SK-MEL-5 (cell line): ENCODE data around the gene ACSM2B. TPM values are rescaled to one million over a fixed set of nuclear protein-coding genes. Genes with fewer than 3 reads are reported as not detected.
"Not testable (repeated sequence)": the region's sequence is repeated elsewhere in the genome, so short reads cannot be mapped to it uniquely, and the experiment has no call there.

Experiments
- DNase-seq: peaks from one replicate; pipeline ENCODE4 v3.0.0-alpha.2; 2016; ENCODE audit warnings: low read depth, low spot score
- in situ Hi-C: cut with HindIII; loops from 2 replicates; pipeline ENCODE4 v1.10.0; 2016; ENCODE audit warnings: low sequenced_read_pairs, high pct_unique_total_duplicates, low pct_unique_long_range_greater_than_20kb
- total RNA-seq: library from RNA; depleted of rRNA; stranded (reverse); fragments of >200 nt; shearing (Covaris generic); gene quantifications from 2 replicates; pipeline ENCODE4 v1.2.3, GENCODE V29; 2014

Gene ACSM2B
- total RNA-seq, 1 experiment from 2014 or later, result not detected

- in situ Hi-C loops, result not testable (repeated sequence)
- peak; percentile 50 for DNase-seq
Measured at GRCh38 chr16:20602205-20602604, 26.0 kb upstream of the ACSM2B start.

DNA sequence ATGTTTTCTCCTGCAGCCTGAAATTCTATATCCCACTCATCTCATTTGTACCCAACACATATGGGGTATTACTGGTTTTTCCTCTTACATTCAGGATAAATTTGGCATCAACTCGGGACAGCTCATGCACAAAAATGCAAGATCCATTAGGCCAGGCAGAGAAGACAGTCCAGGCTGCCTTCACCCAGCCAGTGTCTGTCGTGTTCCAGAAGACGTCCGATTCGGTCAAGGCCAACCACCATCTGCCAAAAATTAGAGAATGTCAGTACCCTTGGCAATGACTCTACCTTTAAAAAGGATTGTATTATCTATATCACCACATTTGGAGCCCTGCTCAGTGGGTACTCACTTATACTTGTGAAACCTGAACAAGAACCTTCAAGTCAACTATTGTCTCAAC is 23.3 kb upstream of the ACSM2B start:
- in situ Hi-C loops, DNase-seq: not testable (repeated sequence)

DNA sequence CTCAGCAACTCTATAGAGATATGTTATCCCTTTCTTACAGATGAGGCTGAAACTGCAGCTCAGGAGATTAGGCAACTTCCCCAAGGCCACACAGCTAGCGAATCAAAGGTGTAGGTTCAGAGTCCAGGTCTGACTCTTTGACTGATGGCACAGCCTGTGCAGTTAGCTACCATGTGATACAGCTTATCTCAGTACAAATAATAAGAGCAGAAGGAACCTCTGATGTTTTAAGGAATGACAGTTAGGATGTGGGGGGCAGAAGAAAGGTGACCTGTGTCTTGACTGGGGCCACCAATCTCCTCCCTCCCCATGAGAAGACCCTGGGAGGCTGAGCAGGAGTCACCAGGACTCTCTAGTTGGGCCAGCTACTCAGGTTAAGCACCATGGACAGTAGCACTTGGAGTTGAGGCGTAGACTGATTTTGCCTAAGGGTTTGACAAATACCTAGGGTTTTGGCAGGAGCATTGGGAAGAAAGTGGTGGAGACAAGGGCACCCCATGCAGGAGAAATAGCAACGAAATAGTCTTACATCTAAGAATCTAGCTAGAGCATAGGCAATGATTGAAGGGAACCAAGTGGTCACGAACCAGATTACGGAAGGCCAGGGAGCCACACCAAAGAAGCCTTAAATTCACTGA is 22.8 kb upstream of the ACSM2B start:
- in situ Hi-C loops, result no loop called here
- DNase-seq, result no peak

- in situ Hi-C loops, DNase-seq: not testable (repeated sequence)
Measured at GRCh38 chr16:20595694-20596093, 19.5 kb upstream of the ACSM2B start.

- in situ Hi-C loops, DNase-seq: not testable (repeated sequence)
Measured at GRCh38 chr16:20595068-20595467, 18.9 kb upstream of the ACSM2B start.

DNA sequence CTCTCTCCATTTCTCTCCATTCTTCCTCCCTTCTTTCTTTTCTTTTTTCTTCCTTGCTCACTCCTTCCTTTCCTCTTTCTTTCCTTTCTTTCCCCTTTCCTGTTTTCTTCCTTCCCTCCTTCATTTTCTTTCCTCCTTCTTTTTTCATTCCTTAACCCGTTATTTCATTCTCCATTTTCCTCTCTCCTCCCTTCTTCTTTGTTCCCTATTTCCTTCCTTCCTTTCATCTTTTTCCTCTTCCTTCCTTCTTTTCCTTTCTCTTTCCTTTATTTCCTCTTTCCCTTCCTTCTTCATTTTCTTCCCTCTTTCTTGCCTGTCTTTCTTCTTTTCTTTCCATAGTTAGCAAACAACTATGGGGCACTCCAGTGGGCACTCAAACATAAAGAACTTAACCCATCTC is 16.6 kb upstream of the ACSM2B start:
- DNase-seq, in situ Hi-C loops: not testable (repeated sequence)

GRCh38 chr16:20589486-20589885 is 13.3 kb upstream of the ACSM2B start:
- in situ Hi-C loops, DNase-seq: not testable (repeated sequence)

DNA sequence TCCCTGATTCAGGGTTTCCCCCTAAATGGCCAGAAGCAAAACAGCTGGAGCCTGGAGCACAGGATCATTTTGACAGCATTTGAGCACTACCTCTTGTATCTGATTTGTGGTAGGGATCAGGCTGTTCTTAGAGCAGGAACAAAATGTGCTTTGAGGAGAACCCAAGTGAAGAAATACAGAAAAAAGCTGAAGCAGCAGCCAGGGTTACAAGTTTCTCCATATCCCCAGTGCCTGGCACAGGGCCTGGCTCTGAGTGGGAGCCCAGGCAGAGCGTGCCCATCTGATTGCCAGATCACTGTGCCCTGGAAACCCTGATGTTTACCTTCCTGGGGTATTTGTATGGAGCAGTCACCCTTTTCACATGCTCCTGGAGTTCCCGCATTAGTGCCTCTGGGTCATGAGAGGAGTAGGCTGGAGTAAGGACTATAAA is 11.5 kb upstream of the ACSM2B start:
- DNase-seq, in situ Hi-C loops: not testable (repeated sequence)

DNA sequence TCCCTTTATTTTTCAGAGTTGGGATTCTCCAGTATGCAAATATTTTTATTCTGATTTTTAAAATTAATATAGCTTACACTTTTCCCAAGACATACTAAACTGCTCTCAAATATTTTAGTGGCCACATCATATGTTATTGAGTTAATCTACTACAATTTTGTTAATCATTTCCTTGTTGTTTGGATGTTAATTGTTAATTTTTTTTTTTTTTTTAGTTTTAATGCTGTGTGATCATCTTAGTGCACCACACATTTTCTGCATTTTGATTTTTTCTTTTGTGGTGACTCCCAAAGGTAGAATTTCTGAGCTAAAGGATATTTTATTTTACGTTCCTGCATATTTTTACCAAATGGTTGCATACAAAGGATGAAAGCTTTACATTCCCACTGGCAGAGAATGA is 10.5 kb upstream of the ACSM2B start:
- in situ Hi-C loops, DNase-seq: not testable (repeated sequence)

- DNase-seq, in situ Hi-C loops: not testable (repeated sequence)
Measured at GRCh38 chr16:20586112-20586511, 9.9 kb upstream of the ACSM2B start.

DNA sequence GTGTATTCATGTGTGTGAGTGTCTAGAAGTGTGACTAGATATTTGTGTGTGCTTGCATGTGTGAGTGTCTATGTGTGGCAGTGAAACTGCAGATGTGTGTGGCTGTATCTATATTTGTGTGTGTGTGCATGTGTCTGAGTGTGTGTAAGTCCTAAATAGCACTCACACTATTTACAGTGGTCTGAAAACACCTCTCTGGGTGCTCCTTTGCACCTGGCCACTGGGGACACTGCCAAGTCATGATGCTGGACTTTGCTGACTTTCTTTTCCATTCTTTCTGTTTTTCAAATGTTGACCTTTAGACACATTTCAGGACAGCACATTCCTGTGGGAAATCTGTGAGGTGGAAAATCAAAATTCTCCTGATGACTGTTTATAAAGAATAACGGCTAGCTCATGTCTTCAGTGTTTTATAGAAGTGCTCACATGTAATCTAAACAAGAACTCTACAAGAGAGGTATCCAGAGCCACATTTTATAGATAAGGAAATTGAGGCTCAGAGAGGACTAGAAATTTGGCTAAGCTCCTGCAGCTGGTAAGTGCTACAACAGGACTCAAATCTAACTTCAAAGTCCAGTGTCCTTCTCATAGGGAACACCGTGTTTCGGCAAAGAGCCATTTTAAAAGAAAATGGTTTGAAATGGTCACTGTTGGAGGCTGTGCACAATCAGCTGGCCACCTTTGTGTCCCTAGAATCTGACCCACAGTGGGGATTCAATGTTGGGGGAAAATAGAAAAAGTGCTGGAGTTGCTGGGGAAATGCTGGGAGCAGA is 4.5 kb upstream of the ACSM2B start:
- DNase-seq, in situ Hi-C loops: not testable (repeated sequence)

DNA sequence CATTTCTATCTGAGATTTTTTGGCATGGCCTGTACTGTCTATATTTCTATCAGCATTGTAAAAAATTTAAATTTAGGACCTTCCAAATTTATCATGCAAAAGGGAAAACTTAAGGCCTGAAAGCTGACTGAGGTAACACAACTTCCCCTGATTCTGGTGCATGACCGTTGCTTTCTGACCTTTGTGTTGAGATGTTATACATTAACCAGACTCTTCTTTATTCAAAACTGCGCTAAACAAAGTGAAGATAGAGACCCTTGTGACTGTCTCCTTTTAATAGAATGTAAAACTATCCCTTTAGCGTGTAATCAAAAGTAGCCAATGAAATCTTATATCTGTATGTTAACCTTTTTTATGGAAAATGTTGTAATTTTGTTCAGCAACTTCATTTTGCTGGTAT is 1.9 kb upstream of the ACSM2B start:
- in situ Hi-C loops, DNase-seq: not testable (repeated sequence)

- DNase-seq, in situ Hi-C loops: not testable (repeated sequence)
Measured at GRCh38 chr16:20569117-20569651, 7.0 kb downstream of the ACSM2B start.

DNA sequence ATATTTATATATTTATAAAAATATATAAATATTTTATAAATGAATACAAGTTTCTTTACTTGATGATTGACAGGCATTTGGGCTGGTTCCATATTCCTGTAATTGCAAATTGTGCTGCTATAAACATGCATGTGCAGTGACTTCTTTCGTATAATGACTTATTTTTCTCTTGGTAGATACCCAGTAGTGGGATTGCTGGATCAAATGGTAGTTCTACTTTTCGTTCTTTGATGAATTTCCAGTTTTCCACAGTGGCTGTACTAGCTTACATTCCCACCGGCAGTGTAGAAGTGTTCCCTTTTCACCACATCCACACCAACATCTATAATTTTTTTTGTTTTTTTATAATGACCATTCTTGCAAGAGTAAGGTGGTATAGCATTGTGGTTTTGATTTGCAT is 7.8 kb downstream of the ACSM2B start:
- DNase-seq, result no peak
- in situ Hi-C loops, result no loop called here

DNA sequence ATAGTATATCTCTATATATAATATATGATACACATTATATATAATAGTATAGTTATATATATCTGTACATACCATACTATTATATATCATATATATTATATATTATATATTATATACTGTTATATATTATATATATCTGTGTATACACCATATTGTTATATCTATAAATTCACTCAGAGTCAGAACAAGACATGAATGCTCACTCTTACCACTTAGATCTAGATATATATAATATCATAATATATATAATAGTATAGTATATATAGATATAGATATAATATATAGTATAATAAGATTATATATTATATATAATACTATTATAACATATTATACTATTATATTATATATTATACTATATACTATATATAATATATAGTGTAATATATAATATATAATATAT is 9.3 kb downstream of the ACSM2B start:
- DNase-seq, result no peak
- in situ Hi-C loops, result no loop called here

DNA sequence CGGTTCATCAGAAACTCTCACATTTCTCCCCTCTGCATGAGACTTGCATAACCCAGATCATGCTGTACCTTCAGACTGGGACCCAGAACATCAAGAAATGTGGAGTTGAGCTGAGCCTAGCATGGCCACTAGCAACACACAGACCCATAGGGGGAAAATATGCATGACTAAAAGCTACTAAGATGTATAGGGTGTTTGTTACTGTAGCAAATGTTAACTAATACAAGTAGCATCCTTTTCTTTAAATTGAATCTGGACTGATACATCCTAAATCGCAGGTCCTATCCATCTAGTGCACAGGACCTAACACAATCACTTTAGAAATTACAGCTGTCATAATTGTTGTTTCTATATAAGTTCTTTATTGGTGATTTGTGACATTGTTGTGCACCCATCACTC is 10.8 kb downstream of the ACSM2B start:
- in situ Hi-C loops, DNase-seq: not testable (repeated sequence)

GRCh38 chr16:20564218-20564617 is 11.9 kb downstream of the ACSM2B start:
- DNase-seq, result not testable (repeated sequence)

DNA sequence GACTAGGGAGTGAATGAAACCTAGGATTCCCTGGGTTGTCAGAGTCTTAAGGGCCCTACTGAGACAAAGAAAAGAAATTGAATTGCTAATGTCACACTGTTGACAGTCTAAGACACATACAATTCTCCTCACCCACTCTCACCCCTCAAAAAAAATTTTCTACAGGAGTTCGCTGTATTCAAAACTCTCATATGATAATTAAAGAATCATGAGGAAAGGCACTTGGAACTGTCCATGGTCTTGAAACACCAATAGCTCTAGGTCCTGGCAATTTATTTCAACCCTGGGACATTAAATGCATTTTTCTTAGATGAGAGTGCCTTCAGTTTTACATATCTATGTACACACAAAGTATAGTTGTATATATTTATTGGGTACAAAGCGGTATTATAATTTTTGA is 20.5 kb downstream of the ACSM2B start:
- in situ Hi-C loops, DNase-seq: not testable (repeated sequence)

More at GRCh38 chr16:20564218-20564617, 11.9 kb downstream of the ACSM2B start:
- in situ Hi-C loops, result not testable (repeated sequence)
